Kidney (tissue), 14 donors: ENCODE results near the gene TBX1. TPM values are rescaled to one million over a fixed set of nuclear protein-coding genes. Genes with fewer than 3 reads are reported as not detected.

ENCODE experiments used
- DNase-seq, 5 donors: peaks; one replicate each; pipeline ENCODE4 v3.0.0-alpha.2; 2013 to 2020
- FAIRE-seq: peaks from 2 replicates; lab custom pipeline; 2012; peaks lifted over from hg19 to GRCh38; lab: Jason Lieb, UNC
- H3K27ac ChIP-seq, 2 donors: one replicate each; pipeline ENCODE4 v1.7.0; 2013; ENCODE audit warnings: low read depth in 2 of 2, low read length in 2 of 2, inconsistent platforms in 1 of 2
- H3K27me3 ChIP-seq: one replicate; pipeline ENCODE4 v1.7.1; 2013; ENCODE audit warnings: low read length, inconsistent platforms; ENCODE audit not compliant: control insufficient read depth, insufficient read depth
- H3K36me3 ChIP-seq, 3 donors: one replicate each; pipeline versions ENCODE4 v1.7.0 to v1.7.1; 2013; ENCODE audit warnings: low read length in 3 of 3, control low read depth in 1 of 3, inconsistent platforms in 1 of 3; ENCODE audit not compliant: insufficient read depth in 3 of 3, control insufficient read depth in 2 of 3
- H3K4me1 ChIP-seq, 3 donors: one replicate each; pipeline versions ENCODE4 v1.7.0 to v1.7.1; 2013; ENCODE audit warnings: low read length in 3 of 3, inconsistent platforms in 1 of 3, low read depth in 1 of 3; ENCODE audit not compliant: control insufficient read depth in 2 of 3, insufficient read depth in 2 of 3
- H3K4me3 ChIP-seq, 3 donors: one replicate each; pipeline versions ENCODE4 v1.7.0 to v1.8.1; 2013; ENCODE audit warnings: low read length in 3 of 3, control low read depth in 1 of 3, inconsistent platforms in 1 of 3
- H3K9ac ChIP-seq, 3 donors: one replicate each; pipeline versions ENCODE4 v1.7.0 to v1.7.1; 2013; ENCODE audit warnings: low read length in 3 of 3, control low read depth in 1 of 3, inconsistent platforms in 1 of 3
- H3K9me3 ChIP-seq, 3 donors: one replicate each; pipeline versions ENCODE4 v1.7.0 to v1.7.1; 2013; ENCODE audit warnings: low read length in 3 of 3, control low read depth in 1 of 3, inconsistent platforms in 1 of 3; ENCODE audit not compliant: control insufficient read depth in 2 of 3, insufficient read depth in 1 of 3
- intact Hi-C: fragments of 100-400 bp; cut with DNase I; formaldehyde crosslinking; loops from one replicate; pipeline ENCODE4 v1.11.1; 2022
- polyA plus RNA-seq: library from polyadenylated mRNA; stranded (reverse); fragments of 350-450 nt; fragmentation: Illumina TruSeq; extraction: RNeasy Lipid Tissue Mini Kit (QIAGEN cat#74804); gene quantifications from one replicate; pipeline ENCODE4 v1.2.3, GENCODE V29; 2014; ENCODE audit warnings: low read depth, low replicate concordance; ENCODE audit not compliant: insufficient read depth
- total RNA-seq: library from RNA; stranded (reverse); fragmentation: NEBNext Ultra II Directional; extraction: Animal tissue kit (Norgen Biotek cat#: 25700); gene quantifications from one replicate; pipeline ENCODE4 v1.2.1, GENCODE V29; 2021
- TF ChIP-seq, protein P1 (sequence below): IDR thresholded peaks from 3 replicates; pipeline ENCODE4 v1.5.1; 2012; ENCODE audit warnings: mild to moderate bottlenecking, moderate library complexity, borderline replicate concordance; ENCODE audit not compliant: insufficient read depth; ENCODE audit errors: extremely low read depth
- donor health status: control.
- donor health status: control.
- donor health status: control.
- donor health status: control.
- donor health status: control.
- donor health status: DM: yes; HTN: yes; CAD: no.
- donor health status: Normal renal cell carcinoma (clear cell type).

TBX1 gene
- total and polyA plus RNA-seq, 2 donors from 2014 or later = 0.45 to 5.5 TPM

DNA sequence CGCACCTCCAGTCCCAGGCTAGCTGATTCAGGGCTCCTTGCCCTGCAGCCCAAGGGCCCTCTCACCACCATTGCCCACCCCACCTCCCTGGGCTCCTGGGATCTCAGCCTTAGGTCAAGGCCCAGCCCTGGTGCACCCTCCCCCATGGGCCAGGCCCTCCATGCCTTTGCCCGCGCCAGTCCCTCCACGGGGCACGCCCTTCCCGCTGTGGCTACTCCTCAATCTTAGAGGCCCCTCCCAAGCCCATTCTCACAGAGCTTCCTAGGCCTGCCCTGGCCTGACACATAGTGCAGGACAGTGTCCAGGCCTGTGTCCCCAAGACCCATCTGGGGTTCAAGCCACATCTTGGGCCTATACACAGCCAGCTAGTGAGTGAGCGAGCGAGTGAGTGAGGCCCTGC lies 30.4 kb upstream of the TBX1 start:
- H3K36me3 ChIP-seq = no peaks in the 10 kb centered on the region
- TF ChIP-seq, protein P1, sequence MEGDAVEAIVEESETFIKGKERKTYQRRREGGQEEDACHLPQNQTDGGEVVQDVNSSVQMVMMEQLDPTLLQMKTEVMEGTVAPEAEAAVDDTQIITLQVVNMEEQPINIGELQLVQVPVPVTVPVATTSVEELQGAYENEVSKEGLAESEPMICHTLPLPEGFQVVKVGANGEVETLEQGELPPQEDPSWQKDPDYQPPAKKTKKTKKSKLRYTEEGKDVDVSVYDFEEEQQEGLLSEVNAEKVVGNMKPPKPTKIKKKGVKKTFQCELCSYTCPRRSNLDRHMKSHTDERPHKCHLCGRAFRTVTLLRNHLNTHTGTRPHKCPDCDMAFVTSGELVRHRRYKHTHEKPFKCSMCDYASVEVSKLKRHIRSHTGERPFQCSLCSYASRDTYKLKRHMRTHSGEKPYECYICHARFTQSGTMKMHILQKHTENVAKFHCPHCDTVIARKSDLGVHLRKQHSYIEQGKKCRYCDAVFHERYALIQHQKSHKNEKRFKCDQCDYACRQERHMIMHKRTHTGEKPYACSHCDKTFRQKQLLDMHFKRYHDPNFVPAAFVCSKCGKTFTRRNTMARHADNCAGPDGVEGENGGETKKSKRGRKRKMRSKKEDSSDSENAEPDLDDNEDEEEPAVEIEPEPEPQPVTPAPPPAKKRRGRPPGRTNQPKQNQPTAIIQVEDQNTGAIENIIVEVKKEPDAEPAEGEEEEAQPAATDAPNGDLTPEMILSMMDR = no peak
- FAIRE-seq (no peak), DNase-seq (no peak)
- no peak overlapping the region for H3K9ac ChIP-seq
- H3K27me3 ChIP-seq = peaks cover 1% of the 10 kb centered on the region
- no peak overlapping the region for H3K27ac ChIP-seq
- intact Hi-C loops = loop anchor here (5.0 kb wide), 1 partner anchor 182 kb away; no protein-coding TSS in a partner anchor
- H3K4me3 ChIP-seq = no peak overlapping the region
- H3K4me1 ChIP-seq = peaks cover 0 to 4% (median 0%) of the 10 kb centered on the region in 3 donors
- H3K9me3 ChIP-seq = no peaks in the 10 kb centered on the region

DNA sequence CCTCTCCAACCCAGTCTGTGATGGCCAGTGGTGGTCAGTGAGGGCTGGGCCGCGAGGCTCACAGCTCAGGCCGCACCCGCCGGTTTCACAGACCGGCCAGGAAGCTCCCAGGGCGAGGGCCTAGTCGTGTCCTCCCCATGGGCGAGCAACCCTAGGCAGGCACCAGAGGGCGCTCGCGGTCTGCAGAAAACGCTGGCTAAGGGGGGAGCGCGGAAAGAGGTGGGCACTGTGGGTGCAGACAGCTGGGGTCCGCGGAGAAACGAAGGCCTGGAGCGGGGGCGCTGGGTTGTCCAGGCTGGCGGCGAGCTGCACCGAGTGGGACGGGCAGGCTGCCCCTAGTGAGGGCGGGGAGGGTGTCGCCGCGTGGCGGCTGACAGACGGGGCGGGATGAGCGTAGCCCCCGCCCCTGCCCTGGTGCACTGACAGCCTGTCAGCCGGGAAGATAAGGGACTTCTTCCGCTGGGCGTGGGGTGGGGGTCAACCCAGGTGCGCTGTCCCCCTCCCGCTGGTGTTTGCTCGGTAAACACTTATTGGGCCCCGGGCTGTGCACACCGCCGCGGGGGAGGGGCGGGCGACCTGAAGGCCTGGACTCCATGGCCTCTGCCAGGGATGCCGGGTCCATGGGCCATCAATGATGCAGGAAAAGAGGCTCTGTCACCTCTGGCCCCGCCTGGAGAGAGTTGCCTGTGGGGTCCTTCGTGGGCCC lies 29.8 kb upstream of the TBX1 start:
- intact Hi-C loops = loop anchor here (5.0 kb wide), 1 partner anchor 181 kb away; no protein-coding TSS in a partner anchor
- FAIRE-seq = no peak
- peaks cover 0 to 4% (median 0%) of the 10 kb centered on the region in 3 donors for H3K4me1 ChIP-seq
- peak; percentile 89 to 94 (median 91) for DNase-seq
- no peaks in the 10 kb centered on the region for H3K27me3 ChIP-seq
- no peaks in the 10 kb centered on the region for H3K36me3 ChIP-seq
- no peaks in the 10 kb centered on the region for H3K9me3 ChIP-seq
- TF ChIP-seq, protein P1 = peak; percentile 96
- H3K4me3 ChIP-seq = no peak overlapping the region
- no peak overlapping the region for H3K9ac ChIP-seq
- H3K27ac ChIP-seq = no peak overlapping the region

DNA sequence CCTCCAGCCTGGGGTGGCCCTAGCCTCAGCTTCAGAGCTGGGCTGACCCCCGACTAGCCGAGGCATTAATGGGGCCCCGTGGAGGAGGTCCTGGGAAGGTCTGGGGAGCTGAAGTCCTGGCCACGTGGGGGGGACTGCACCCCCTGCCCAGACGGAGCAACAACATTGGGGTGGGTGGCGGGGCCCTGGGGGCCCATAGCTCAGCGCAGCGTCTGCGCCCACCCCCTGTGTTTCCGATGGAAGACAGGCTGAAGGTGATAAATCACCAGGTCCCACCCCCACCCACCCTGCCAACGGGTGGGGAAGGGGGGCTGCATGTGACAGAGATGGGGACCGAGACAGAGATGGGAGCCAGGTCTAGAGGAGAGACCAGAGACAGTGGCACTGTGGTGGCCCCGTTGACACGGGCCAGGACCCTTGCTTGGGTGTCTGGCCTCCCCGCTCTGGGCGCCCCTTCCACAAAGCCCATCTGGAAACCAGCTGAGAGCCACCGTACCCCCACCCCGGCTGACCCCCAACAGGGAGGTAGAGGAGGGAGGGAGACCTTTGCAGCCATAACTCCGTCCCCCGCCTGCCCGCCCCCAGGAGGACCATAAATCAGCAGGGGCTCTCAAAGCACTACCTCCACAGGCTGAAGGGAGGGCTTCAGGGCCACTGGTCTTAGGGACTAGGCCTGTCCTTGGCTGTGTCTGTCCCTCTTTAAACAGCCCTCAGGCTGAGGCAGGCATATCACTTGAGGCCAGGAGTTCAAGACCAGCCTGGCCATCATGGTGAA lies 29.0 kb upstream of the TBX1 start:
- Histone ChIP-seq H3K27ac (no peak overlapping the region), H3K36me3 (no peaks in the 10 kb centered on the region), H3K27me3 (no peaks in the 10 kb centered on the region), H3K4me1 (peaks cover 0 to 4% (median 0%) of the 10 kb centered on the region in 3 donors), H3K9ac (no peak overlapping the region), H3K9me3 (no peaks in the 10 kb centered on the region), H3K4me3 (no peak overlapping the region)
- TF ChIP-seq, protein P1 = no peak
- FAIRE-seq (no peak), DNase-seq (peak in 1 of 5 donors; percentile 69)
- intact Hi-C loops = loop anchor here (5.0 kb wide), 1 partner anchor 181 kb away; no protein-coding TSS in a partner anchor
